K562 (cell line): ENCODE measurements around the gene NAA10. TPM values are rescaled to one million over a fixed set of nuclear protein-coding genes. Genes with fewer than 3 reads are reported as not detected.

Experiments used
- ATAC-seq: fragments of 200-7000 bp; cut with Tn5 transposase; 3 replicates; pipeline ENCODE4 v1.9.1; 2020; ENCODE audit warnings: moderate library complexity
- BruUV-seq: library from RNA; stranded (reverse); fragments of 400-500 nt; replicated peaks from 2 replicates; lab custom pipeline; 2021; lab: Mats Ljungman, UMichigan
- CTCF ChIA-PET: fragments of 300-600 bp; formaldehyde crosslinking; extraction: SDS; loops from one replicate; lab custom pipeline; 2021; ENCODE audit warnings: low intra/inter-chr PET ratio; lab: Yijun Ruan, JAX
- POLR2A ChIA-PET: fragments of 300-600, 350-650 bp; sonication (Branson Sonifier 250); formaldehyde crosslinking; extraction: SDS; loops from one replicate; lab custom pipeline; 2021; ENCODE audit warnings: antibody characterized with exemption, inconsistent platforms; lab: Yijun Ruan, JAX
- DNase-seq, 4 experiments: peaks; one replicate each; pipeline versions ENCODE4 v3.0.0 to v3.0.0-alpha.2; 2011 to 2018; ENCODE audit warnings: low spot score in 3 of 4, mixed read lengths in 3 of 4; ENCODE audit errors: extremely low read depth in 1 of 4
- FAIRE-seq: peaks from 2 replicates; lab custom pipeline; 2011; peaks lifted over from hg19 to GRCh38; lab: Jason Lieb, UNC
- H2AFZ ChIP-seq: 2 replicates; pipeline ENCODE4 v1.6.0; 2011; ENCODE audit warnings: low read depth, low read length, control low read depth, inconsistent platforms
- H3K27ac ChIP-seq: fragments of 200-600 bp; 3 replicates; pipeline ENCODE4 v1.8.0; 2011; ENCODE audit warnings: low read depth, mild to moderate bottlenecking, control low read depth, inconsistent platforms, low read length, moderate library complexity, mixed read lengths; ENCODE audit errors: extremely low read depth
- H3K27me3 ChIP-seq, 2 experiments: fragments of 300-600 bp in 1 of 2; 2 replicates in 1 of 2; 3 replicates in 1 of 2; pipeline versions ENCODE4 v1.6.0 to v1.8.0; 2011; ENCODE audit warnings: inconsistent platforms in 2 of 2, low read length in 2 of 2, mild to moderate bottlenecking in 1 of 2, mixed read lengths in 1 of 2, moderate library complexity in 1 of 2; ENCODE audit not compliant: control insufficient read depth in 2 of 2, insufficient read depth in 2 of 2
- H3K36me3 ChIP-seq: fragments of 300-600 bp; 3 replicates; pipeline ENCODE4 v1.8.0; 2011; ENCODE audit warnings: mild to moderate bottlenecking, low read length, inconsistent platforms; ENCODE audit not compliant: control insufficient read depth, insufficient read depth
- H3K4me1 ChIP-seq, 2 experiments: fragments of 200-600 bp in 1 of 2; replicated peaks in 1 of 2; 2 replicates in 1 of 2; 3 replicates in 1 of 2; pipeline versions ENCODE4 v1.5.1 to v1.8.0; 2011; ENCODE audit warnings: inconsistent platforms in 2 of 2, low read length in 2 of 2, mild to moderate bottlenecking in 1 of 2, mixed read lengths in 1 of 2, moderate library complexity in 1 of 2; ENCODE audit not compliant: control insufficient read depth in 2 of 2, insufficient read depth in 2 of 2
- H3K4me2 ChIP-seq: 2 replicates; pipeline ENCODE4 v1.6.1; 2011; ENCODE audit warnings: low read length, control low read depth, inconsistent platforms, mixed read lengths; ENCODE audit not compliant: insufficient read depth
- H3K4me3 ChIP-seq: fragments of 200-600 bp; sonication (generic), shearing (Covaris generic); 2 replicates; pipeline ENCODE4 v1.5.1; 2016; ENCODE audit warnings: control low read depth, inconsistent platforms
- H3K79me2 ChIP-seq: fragments of 200-600 bp; 3 replicates; pipeline ENCODE4 v1.8.0; 2011; ENCODE audit warnings: low read length, inconsistent platforms; ENCODE audit not compliant: control insufficient read depth, insufficient read depth
- H3K9ac ChIP-seq, 2 experiments: 2 replicates each; pipeline versions ENCODE4 v1.6.0 to v1.6.1; 2011; ENCODE audit warnings: low read depth in 2 of 2, low read length in 2 of 2, control low read depth in 1 of 2, inconsistent platforms in 1 of 2, mild to moderate bottlenecking in 1 of 2, mixed read lengths in 1 of 2; ENCODE audit not compliant: insufficient read depth in 1 of 2
- H3K9me1 ChIP-seq: one replicate; pipeline ENCODE4 v1.6.0; 2011; ENCODE audit warnings: inconsistent platforms, mild to moderate bottlenecking, low read length, moderate library complexity; ENCODE audit not compliant: control insufficient read depth, insufficient read depth
- H3K9me3 ChIP-seq: replicated peaks from 2 replicates; pipeline ENCODE4 v1.5.1; 2011; ENCODE audit warnings: low read depth, low read length, inconsistent platforms; ENCODE audit not compliant: control insufficient read depth, insufficient read depth
- H4K20me1 ChIP-seq: replicated peaks from 2 replicates; pipeline ENCODE4 v1.6.1; 2011; ENCODE audit warnings: low read length, inconsistent platforms, mixed read lengths; ENCODE audit not compliant: control insufficient read depth, insufficient read depth
- CAMTA2 ChIP-seq: fragments of 250-450 bp; sonication (Bioruptor Pico); conservative IDR thresholded peaks from 2 replicates; pipeline ENCODE4 v1.5.1; 2022
- CCNT2 ChIP-seq: IDR thresholded peaks from 2 replicates; pipeline ENCODE4 v1.6.1; 2011; ENCODE audit warnings: borderline replicate concordance, low read depth, mild to moderate bottlenecking, moderate library complexity, mixed read lengths, low read length; ENCODE audit not compliant: insufficient read length; ENCODE audit errors: extremely low read depth
- CHD2 ChIP-seq: IDR thresholded peaks from 2 replicates; pipeline ENCODE4 v1.6.1; 2011; ENCODE audit warnings: low read depth, low read length
- CREB5 ChIP-seq: fragments of 250-450 bp; sonication (Bioruptor Pico); IDR thresholded peaks from 2 replicates; pipeline ENCODE4 v1.5.0; 2020; ENCODE audit warnings: mild to moderate bottlenecking
- CTBP1 ChIP-seq: fragments of 450-650 bp; IDR thresholded peaks from 2 replicates; pipeline ENCODE4 v1.6.1; 2016; ENCODE audit warnings: borderline replicate concordance
- ELF2 ChIP-seq: fragments of 250-450 bp; sonication (Bioruptor Pico); IDR thresholded peaks from 2 replicates; pipeline ENCODE4 v1.5.0; 2021; ENCODE audit warnings: mild to moderate bottlenecking
- HDAC1 ChIP-seq, 2 experiments: fragments of 450-650 bp; IDR thresholded peaks; 2 replicates each; pipeline ENCODE4 v1.6.1; 2016 to 2017; ENCODE audit warnings: inconsistent platforms in 1 of 2, mild to moderate bottlenecking in 1 of 2, moderate library complexity in 1 of 2
- MAX ChIP-seq: sonication (generic); formaldehyde crosslinking; IDR thresholded peaks from 2 replicates; pipeline ENCODE4 v1.9.0; 2022; ENCODE audit warnings: mild to moderate bottlenecking, missing genetic modification reagents
- NKRF ChIP-seq: fragments of 450-650 bp; IDR thresholded peaks from 2 replicates; pipeline ENCODE4 v1.6.1; 2016; ENCODE audit warnings: borderline replicate concordance
- RB1 ChIP-seq: fragments of 450-650 bp; IDR thresholded peaks from 2 replicates; pipeline ENCODE4 v1.6.1; 2017; ENCODE audit warnings: low read depth, mild to moderate bottlenecking
- ZNF324 ChIP-seq: fragments of 250-450 bp; sonication (Bioruptor Pico); IDR thresholded peaks from 2 replicates; pipeline ENCODE4 v1.4.0; 2020; ENCODE audit warnings: mild to moderate bottlenecking
- WGBS: fragments of 100-300 bp; shearing (Covaris generic); methylation state at CpG from one replicate; pipeline ENCODE4 v1.1.6; 2016; ENCODE audit warnings: low coverage, mixed read lengths; ENCODE audit not compliant: insufficient coverage; ENCODE audit errors: missing lambda C conversion rate; 5-methylcytosine and 5-hydroxymethylcytosine counted together
- in situ Hi-C: fragments of 300-500 bp; cut with MboI; formaldehyde crosslinking; loops from 4 replicates; pipeline ENCODE4 v1.15.0; 2018; ENCODE audit warnings: inconsistent platforms, mixed read lengths
- intact Hi-C: fragments of 100-400 bp; cut with micrococcal nuclease; formaldehyde crosslinking; loops from 2 replicates; pipeline ENCODE4 v1.14.2; 2022
- polyA plus RNA-seq, 8 experiments: library from polyadenylated mRNA; depleted of rRNA in 4 of 8; stranded (reverse) in 5 of 8; unstranded in 3 of 8; fragments of >200 nt; fragmentation: Nextera tagmentation in 2 of 8; fragmentation: Illumina TruSeq in 1 of 8; extraction: Ambion mirVana in 2 of 8; extraction: Trizol in 1 of 8; gene quantifications; 2 replicates each; pipeline versions ENCODE4 v1.2.1 to v1.2.3, GENCODE V29; 2011 to 2014; ENCODE audit warnings: inconsistent platforms in 1 of 8, missing spikeins in 1 of 8
- total RNA-seq, 7 experiments: library from RNA; depleted of rRNA in 6 of 7; stranded (reverse); fragments of >200 nt in 6 of 7; fragmentation: Illumina TruSeq in 2 of 7; extraction: Trizol in 2 of 7; gene quantifications; 2 replicates each; pipeline versions ENCODE4 v1.2.1 to v1.2.3, GENCODE V29; 2011 to 2021; ENCODE audit warnings: low replicate concordance in 1 of 7

NAA10 gene
- total and polyA plus RNA-seq, 9 of the 15 experiments (the other 6 are each of a cell fraction or from before 2014, with no cell fraction given) = 11.1 to 250 (median 134) TPM

- POLR2A ChIA-PET = interaction anchor here (0.7 to 1.2 kb wide), 2 partner anchors 9 to 207 kb away, joined by 3 read pairs; no protein-coding TSS in a partner anchor
- Histone ChIP-seq H3K4me2 (no peak overlapping the region), H3K4me1 (peaks cover 20 to 33% of the 10 kb centered on the region in 2 experiments), H3K27ac (no peak overlapping the region), H3K9me3 (no peaks in the 10 kb centered on the region), H3K9me1 (no peaks in the 10 kb centered on the region), H3K79me2 (peaks cover 28% of the 10 kb centered on the region), H3K27me3 (no peaks in the 10 kb centered on the region), H3K9ac (no peak overlapping the region), H4K20me1 (no peaks in the 10 kb centered on the region), H3K36me3 (peaks cover 19% of the 10 kb centered on the region; the same call in 2 of the 3 replicates), H3K4me3 (no peak overlapping the region), H2AFZ (no peak overlapping the region)
- intact Hi-C loops = no loop called here
- FAIRE-seq (no peak), ATAC-seq (no peak), DNase-seq (no peak)
- CTCF ChIA-PET = no interaction called here
- 100% methylated on average over 3 of the region's 3 CpGs for WGBS
- no TSS peak for BruUV-seq
- in situ Hi-C loops = no loop called here
- TF ChIP-seq MAX (CRISPR knock-in tag) (no peak), ELF2 (CRISPR knock-in tag) (no peak), CHD2 (no peak), ZNF324 (CRISPR knock-in tag) (no peak)
Measured at GRCh38 chrX:153937056-153937455, 2.2 kb upstream of the NAA10 start.

GRCh38 chrX:153935326-153935851, 552 bp upstream of the NAA10 start:
- peak overlapping the region; percentile 61 for H3K4me2 ChIP-seq
- WGBS = 22% methylated on average over 15 of the region's 32 CpGs
- POLR2A ChIA-PET = interaction anchor here (0.6 to 2.0 kb wide), 4 partner anchors 10 to 141 kb away, joined by 3 to 12 read pairs (median 4); partner anchors contain the start of genes IDH3G, RENBP and SSR4
- TF ChIP-seq CCNT2 (peak; percentile 4), CREB5 (CRISPR knock-in tag) (no peak), CTBP1 (peak; percentile 16; the same call in 1 of the 2 replicates), HDAC1 (IDR thresholded peaks at IDR 0.05) (0 out of 4 replicates have a peak, but pooled peaks of 1 of the 2 experiments have one; percentile 36), NKRF (peak; percentile 71; the same call in 1 of the 2 replicates), RB1 (0 out of 2 replicates have a peak, but pooled peaks have one; percentile 9), CAMTA2 (CRISPR knock-in tag) (no peak)

More at GRCh38 chrX:153935326-153935851, 552 bp upstream of the NAA10 start:
- Histone ChIP-seq H3K36me3 (peaks cover 36% of the 10 kb centered on the region; the same call in 2 of the 3 replicates), H2AFZ (peak overlapping the region; percentile 83), H3K27me3 (no peaks in the 10 kb centered on the region), H3K9me1 (no peaks in the 10 kb centered on the region), H3K9ac (peak overlapping the region; percentile 45 to 87), H3K4me3 (peak overlapping the region; percentile 29), H3K27ac (peak overlapping the region; percentile 46; the same call in 1 of the 3 replicates), H3K79me2 (peaks cover 32% of the 10 kb centered on the region), H3K9me3 (no peaks in the 10 kb centered on the region), H4K20me1 (no peaks in the 10 kb centered on the region), H3K4me1 (peaks cover 12 to 40% of the 10 kb centered on the region in 2 experiments; a peak in 4 of 5 replicates)
- CTCF ChIA-PET = no interaction called here
- FAIRE-seq = peak; percentile 49
- in situ Hi-C loops = no loop called here
- peak; percentile 7 for ATAC-seq
- no TSS peak for BruUV-seq
- intact Hi-C loops = no loop called here
- DNase-seq = peak in 2 of 4 experiments; percentile 28 to 45
